ENCODE results near the gene LAMTOR4. TPM values are rescaled to one million over a fixed set of nuclear protein-coding genes. Genes with fewer than 3 reads are reported as not detected.
"Not testable (repeated sequence)": the region's sequence is repeated elsewhere in the genome, so short reads cannot be mapped to it uniquely, and the experiment has no call there.

Gene LAMTOR4
- total RNA-seq, 2 experiments from 2014 or later, result 164 to 167 TPM

DNA sequence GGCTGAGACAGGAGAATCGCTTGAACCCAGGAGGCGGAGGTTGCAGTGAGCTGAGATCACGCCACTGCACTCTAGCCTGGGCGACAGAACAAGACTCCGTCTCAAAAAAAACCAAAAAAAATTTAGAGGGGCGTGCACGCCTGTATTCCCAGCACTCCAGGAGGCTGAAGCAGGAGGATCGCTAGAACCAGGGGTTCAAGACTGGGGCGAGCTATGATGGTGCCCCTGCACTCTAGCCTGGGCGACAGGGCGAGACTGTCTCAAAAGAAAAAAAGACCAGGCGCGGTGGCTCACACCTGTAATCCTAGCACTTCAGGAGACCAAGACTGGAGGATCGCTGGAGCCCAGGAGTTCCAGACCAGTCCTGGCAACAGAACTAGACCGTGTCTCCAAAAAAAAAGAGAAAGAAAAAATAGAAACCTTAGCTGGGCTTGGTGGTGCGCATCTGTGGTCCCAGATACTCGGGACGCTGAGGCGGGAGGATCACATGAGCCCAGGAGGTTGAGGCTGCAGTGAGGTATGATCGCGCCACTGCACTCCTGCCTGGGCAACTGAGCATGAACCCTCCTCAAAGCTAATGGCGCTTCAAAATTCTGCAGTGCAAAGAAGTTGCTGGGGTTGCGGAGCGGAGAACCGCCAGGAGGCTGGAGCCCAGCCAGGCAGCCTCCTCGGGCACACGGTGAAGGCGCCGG, 22.3 kb upstream of the LAMTOR4 start:
- CTCF ChIA-PET, result interaction anchor here (0.6 to 2.1 kb wide), 6 partner anchors 15 to 319 kb away, joined by 3 to 5 read pairs (median 4); partner anchors contain the start of gene LAMTOR4
- POLR2A ChIA-PET, result interaction anchor here (0.5 to 5.8 kb wide), 20 partner anchors 11 to 580 kb away, joined by 3 to 81 read pairs (median 5); partner anchors contain the start of genes AP4M1, COPS6, MCM7 and MEPCE

DNA sequence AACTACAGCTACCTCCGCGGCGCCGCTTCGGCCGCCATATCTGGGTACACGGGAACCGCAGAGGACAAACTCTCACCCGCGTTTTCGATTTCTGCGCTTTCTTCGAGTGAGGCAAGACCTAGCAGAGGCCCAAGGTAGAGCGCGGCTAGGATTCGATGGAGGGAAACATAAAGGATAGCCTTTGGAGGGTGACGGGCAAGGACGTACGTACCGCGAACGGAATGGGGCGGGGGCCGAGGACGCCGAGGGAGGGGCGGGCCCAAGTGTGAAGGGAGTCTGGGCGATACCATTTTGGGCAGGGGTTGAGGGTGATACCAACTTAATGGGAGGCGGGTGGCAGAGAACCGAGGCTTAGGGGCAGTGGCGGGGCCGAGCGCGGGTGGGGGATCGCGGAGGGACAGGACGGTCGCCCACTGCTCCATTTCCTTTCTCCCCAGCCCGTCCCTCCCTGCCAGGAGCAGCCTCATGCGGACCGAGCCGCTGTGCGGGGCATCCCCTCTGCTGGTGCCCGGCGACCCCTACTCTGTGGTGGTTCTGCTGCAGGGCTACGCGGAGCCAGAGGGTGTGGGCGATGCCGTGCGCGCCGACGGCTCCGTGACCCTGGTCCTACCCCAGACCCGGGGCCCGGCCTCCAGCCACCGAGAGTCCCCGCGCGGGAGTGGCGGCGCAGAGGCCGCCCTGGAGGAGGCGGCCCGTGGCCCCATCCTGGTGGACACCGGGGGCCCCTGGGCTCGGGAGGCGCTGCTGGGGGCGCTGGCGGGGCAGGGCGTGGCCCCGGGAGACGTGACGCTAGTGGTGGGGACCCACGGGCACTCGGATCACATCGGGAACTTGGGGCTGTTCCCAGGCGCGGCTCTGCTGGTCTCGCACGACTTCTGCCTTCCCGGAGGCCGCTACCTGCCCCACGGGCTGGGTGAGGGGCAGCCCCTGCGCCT, 21.5 kb upstream of the LAMTOR4 start, which contains the start of gene MBLAC1:
MBLAC1 (plus strand) TSS at position 37 of the 935 bp plus-strand sequence; CDS start at position 466, 429 bp downstream.
- Mint-ChIP-seq H3K4me1 (peaks cover 37% of the 10 kb centered on the region), H3K36me3 (ENCODE audit: low read depth) (peaks cover 29% of the 10 kb centered on the region), H3K9me3 (no peaks in the 10 kb centered on the region), H3K27me3 (no peaks in the 10 kb centered on the region), H3K27ac (peak within 1 kb of the TSS; percentile 100), H3K4me3 (peak within 1 kb of the TSS; percentile 100)
- peak; percentile 92 for DNase-seq
- POLR2A ChIA-PET, result interaction anchor here (0.7 to 5.8 kb wide), 20 partner anchors 11 to 579 kb away, joined by 3 to 81 read pairs (median 5); partner anchors contain the start of genes AP4M1, COPS6, MCM7 and MEPCE
- CTCF ChIA-PET, result interaction anchor here (0.8 to 2.1 kb wide), 3 partner anchors 21 to 318 kb away, joined by 3 to 5 read pairs (median 4); partner anchors contain the start of gene LAMTOR4

More for the DNA sequence above, 22.3 kb upstream of the LAMTOR4 start:
- no peaks in the 10 kb centered on the region for H3K9me3 Mint-ChIP-seq
- peaks cover 32% of the 10 kb centered on the region for H3K36me3 Mint-ChIP-seq (ENCODE audit: low read depth)
- H3K27ac Mint-ChIP-seq, result peak overlapping the region; percentile 100
- no peaks in the 10 kb centered on the region for H3K27me3 Mint-ChIP-seq
- peaks cover 36% of the 10 kb centered on the region for H3K4me1 Mint-ChIP-seq
- H3K4me3 Mint-ChIP-seq, result peak overlapping the region; percentile 100
- DNase-seq, result no peak

DNA sequence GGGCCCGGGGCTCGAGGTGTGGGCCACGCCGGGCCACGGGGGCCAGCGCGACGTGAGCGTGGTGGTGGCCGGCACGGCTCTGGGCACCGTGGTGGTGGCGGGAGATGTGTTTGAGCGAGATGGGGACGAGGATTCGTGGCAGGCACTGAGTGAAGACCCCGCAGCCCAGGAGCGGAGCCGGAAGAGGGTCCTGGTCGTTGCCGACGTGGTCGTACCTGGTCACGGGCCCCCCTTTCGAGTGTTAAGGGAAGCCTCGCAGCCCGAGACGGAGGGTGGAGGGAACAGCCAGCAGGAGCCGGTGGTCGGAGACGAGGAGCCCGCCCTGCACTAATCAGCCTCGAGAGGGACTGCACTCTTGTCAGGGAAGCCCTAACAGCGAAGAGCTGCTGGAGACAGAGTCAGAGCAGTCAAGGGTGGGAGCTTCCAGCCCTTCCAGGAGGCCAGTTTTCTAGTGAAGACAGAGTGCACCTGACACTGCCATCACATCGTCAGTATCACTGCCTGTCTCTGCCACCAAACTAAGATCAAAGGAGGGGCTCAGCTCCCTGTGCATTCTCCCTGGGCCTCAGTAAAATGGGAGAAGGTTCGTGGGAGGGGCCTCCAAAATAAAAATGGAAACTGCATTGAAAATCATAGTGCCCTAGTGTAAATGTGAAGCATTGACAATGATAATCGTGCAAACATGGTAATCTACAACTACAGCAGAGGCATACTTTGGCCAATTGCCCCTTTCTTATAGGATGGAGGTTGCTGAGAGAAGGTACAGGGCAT, 20.7 kb upstream of the LAMTOR4 start:
- CTCF ChIA-PET, result interaction anchor here (0.6 to 3.2 kb wide), 8 partner anchors 13 to 280 kb away, joined by 3 to 18 read pairs (median 4); partner anchors contain the start of genes MCM7 and TRIM4
- POLR2A ChIA-PET, result interaction anchor here (0.6 to 3.7 kb wide), 14 partner anchors 8 to 209 kb away, joined by 3 to 32 read pairs (median 4); partner anchors contain the start of genes AP4M1, LAMTOR4, MCM7 and PVRIG
- DNase-seq, result peak; percentile 34

DNA sequence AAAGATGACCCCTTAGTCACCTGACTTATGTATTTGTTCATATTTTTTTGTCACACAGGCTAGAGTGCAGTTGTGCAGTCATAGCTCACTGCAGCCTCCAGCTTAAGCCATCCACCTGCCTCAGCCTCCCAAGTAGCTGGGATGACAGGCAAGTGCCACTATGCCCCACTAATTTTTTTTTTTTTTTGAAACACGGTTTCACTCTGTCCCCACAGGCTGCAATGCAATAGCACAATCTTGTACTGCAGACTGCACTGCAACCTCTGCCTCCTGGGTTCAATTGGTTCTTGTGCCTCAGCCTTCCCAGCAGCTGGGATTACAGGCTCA, 20.1 kb upstream of the LAMTOR4 start:
- Mint-ChIP-seq H3K4me3 (peak overlapping the region; percentile 100), H3K27ac (peak overlapping the region; percentile 74), H3K36me3 (ENCODE audit: low read depth) (peaks cover 20% of the 10 kb centered on the region), H3K27me3 (no peaks in the 10 kb centered on the region), H3K4me1 (peaks cover 39% of the 10 kb centered on the region), H3K9me3 (no peaks in the 10 kb centered on the region)
- ChIA-PET POLR2A (interaction anchor here (0.6 to 3.7 kb wide), 14 partner anchors 8 to 210 kb away, joined by 3 to 32 read pairs (median 4); partner anchors contain the start of genes AP4M1, LAMTOR4, MCM7 and PVRIG), CTCF (interaction anchor here (0.6 to 3.2 kb wide), 11 partner anchors 8 to 279 kb away, joined by 3 to 18 read pairs (median 3); partner anchors contain the start of genes CNPY4, MCM7 and TRIM4)
- no peak for DNase-seq

More for the DNA sequence above, 20.7 kb upstream of the LAMTOR4 start:
- Mint-ChIP-seq H3K36me3 (ENCODE audit: low read depth) (peaks cover 22% of the 10 kb centered on the region), H3K4me1 (peaks cover 41% of the 10 kb centered on the region), H3K27ac (peak overlapping the region; percentile 74), H3K9me3 (no peaks in the 10 kb centered on the region), H3K4me3 (peak overlapping the region; percentile 100), H3K27me3 (no peaks in the 10 kb centered on the region)

DNA sequence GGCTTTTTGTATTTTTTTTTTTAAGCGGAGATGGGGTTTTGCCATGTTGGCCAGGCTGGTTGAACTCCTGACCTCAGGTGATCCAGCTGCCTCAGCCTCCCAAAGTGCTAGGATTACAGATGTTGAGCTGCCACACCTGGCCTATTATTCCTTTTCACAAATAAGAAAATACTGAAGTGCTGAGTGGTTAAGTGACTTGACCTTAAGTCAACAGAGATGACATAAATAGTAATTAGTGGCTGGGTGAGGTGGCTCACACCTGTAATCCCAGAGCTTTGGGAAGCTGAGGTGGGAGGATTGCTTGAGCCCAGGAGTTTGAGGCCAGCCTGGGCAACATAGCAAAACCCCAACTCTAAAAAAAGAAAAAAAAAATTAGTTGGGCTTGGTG, 18.5 kb upstream of the LAMTOR4 start:
- not testable (repeated sequence) for H3K4me3 Mint-ChIP-seq, H3K27ac Mint-ChIP-seq, H3K27me3 Mint-ChIP-seq, H3K9me3 Mint-ChIP-seq, DNase-seq
- ChIA-PET CTCF (interaction anchor here (1.0 to 5.2 kb wide), 15 partner anchors 10 to 306 kb away, joined by 3 to 64 read pairs (median 4); partner anchors contain the start of genes AP4M1, CNPY4, GPC2 and MCM7), POLR2A (interaction anchor here (2.5 to 3.7 kb wide), 2 partner anchors 10 to 29 kb away, joined by 10 to 32 read pairs; partner anchors contain the start of genes AP4M1 and MCM7)
- peaks cover 10% of the 10 kb centered on the region for H3K36me3 Mint-ChIP-seq (ENCODE audit: low read depth)
- peaks cover 27% of the 10 kb centered on the region for H3K4me1 Mint-ChIP-seq

DNA sequence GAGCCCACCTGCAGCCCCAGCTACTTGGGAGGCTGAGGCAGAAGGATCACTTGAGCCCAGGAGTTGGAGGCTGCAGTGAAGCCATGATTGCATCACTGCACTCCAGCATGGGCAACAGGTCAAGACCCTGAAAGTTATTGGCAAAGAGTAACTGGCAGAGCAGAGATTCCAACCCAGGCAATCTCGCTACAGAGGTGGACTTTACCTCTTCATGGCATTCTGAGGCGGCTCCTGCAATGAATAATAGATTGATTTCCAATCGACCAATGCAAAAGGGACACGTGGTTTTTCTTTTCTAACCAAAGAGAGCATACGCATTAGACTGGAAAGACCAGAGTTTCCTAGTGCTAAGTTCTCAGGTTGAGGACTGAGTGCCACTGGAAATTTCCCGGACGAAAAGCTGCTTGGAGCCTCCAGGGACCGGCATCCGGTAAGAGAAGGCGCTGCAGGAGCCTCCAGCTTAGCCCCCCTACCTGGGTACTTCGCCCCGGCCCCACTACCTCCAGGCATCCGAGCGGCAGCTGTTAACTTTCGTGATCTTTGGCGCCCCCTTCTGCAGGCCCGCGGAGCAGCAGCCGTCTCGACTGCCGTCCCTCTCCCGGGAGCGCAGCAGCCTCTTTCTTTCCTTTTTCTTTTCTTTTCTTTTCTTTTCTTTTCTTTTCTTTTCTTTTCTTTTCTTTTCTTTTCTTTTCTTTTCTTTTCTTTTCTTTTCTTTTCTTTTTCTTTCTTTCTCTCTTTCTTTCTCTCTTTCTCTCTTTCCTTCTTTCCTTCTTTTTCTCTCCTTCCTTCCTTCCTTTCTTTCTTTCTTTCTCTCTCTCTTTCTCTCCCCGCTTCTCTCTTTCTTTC, 17.9 kb upstream of the LAMTOR4 start:
- peak; percentile 86 for DNase-seq
- Mint-ChIP-seq H3K27ac (no peak overlapping the region), H3K27me3 (peaks cover 2% of the 10 kb centered on the region), H3K4me1 (peaks cover 22% of the 10 kb centered on the region), H3K4me3 (peak overlapping the region; percentile 19), H3K9me3 (no peaks in the 10 kb centered on the region), H3K36me3 (ENCODE audit: low read depth) (peaks cover 7% of the 10 kb centered on the region)
- ChIA-PET CTCF (interaction anchor here (0.6 to 5.2 kb wide), 24 partner anchors 10 to 1087 kb away, joined by 3 to 64 read pairs (median 4); partner anchors contain the start of genes AP4M1, CNPY4, COPS6 and GPC2), POLR2A (interaction anchor here (3.7 kb wide), 1 partner anchor 30 kb away, joined by 32 read pairs; the partner anchor contains the start of genes AP4M1 and MCM7)

DNA sequence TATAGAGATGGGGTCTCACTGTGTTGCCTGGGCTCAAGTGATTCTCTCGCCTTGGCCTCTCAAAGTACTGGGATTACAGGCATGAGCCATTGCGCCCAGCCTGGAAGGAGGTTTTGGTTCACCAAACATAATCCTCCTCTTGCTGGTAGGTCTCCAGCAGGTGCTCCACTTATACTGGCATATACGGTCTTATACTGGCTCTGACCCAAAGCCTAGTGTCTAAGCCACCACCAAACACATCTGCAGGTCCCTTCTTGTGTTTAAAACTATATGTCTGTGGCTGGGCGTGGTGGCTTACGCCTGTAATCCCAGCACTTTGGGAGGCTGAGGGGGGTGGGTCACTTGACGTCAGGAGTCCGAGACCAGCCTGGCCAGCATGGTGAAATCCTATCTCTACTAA, 16.6 kb upstream of the LAMTOR4 start:
- ChIA-PET POLR2A (interaction anchor here (0.7 to 2.7 kb wide), 10 partner anchors 9 to 297 kb away, joined by 3 to 13 read pairs (median 6); partner anchors contain the start of genes AP4M1, LAMTOR4, MCM7 and ZCWPW1), CTCF (interaction anchor here (0.6 to 5.2 kb wide), 30 partner anchors 10 to 644 kb away, joined by 3 to 64 read pairs (median 6); partner anchors contain the start of genes AP4M1, COPS6, GAL3ST4 and LAMTOR4)
- Mint-ChIP-seq H3K27ac (no peak overlapping the region), H3K36me3 (ENCODE audit: low read depth) (no peaks in the 10 kb centered on the region), H3K4me3 (no peak overlapping the region), H3K9me3 (no peaks in the 10 kb centered on the region), H3K4me1 (peaks cover 20% of the 10 kb centered on the region), H3K27me3 (peaks cover 3% of the 10 kb centered on the region)
- no peak for DNase-seq

DNA sequence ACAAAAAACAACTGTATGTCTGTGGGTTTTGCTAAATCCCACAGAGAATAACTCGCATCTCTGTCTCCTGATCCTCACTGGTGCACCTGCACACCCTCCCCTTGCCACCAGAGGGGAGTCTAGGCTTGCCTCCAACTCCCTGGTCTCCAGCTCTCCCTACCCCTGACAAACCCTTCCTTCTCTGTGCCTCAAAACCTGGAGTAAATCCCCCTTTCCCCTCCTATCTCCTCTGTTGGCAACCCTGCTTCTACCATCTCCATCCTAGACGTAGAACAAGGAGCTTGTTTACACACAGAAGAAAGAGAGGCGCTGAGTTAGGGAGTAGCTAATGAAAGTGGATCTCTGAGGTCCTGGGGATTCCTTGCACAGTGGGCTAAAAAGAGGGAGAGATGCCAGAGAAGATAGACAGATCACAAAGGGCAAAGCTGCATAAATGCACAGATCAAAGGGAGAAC, 16.0 kb upstream of the LAMTOR4 start:
- ChIA-PET POLR2A (interaction anchor here (0.7 to 2.7 kb wide), 10 partner anchors 8 to 296 kb away, joined by 3 to 13 read pairs (median 6); partner anchors contain the start of genes AP4M1, LAMTOR4, MCM7 and ZCWPW1), CTCF (interaction anchor here (0.7 to 5.2 kb wide), 38 partner anchors 9 to 290 kb away, joined by 3 to 64 read pairs (median 5); partner anchors contain the start of genes AP4M1, COPS6, GAL3ST4 and GPC2)
- Mint-ChIP-seq H3K36me3 (ENCODE audit: low read depth) (no peaks in the 10 kb centered on the region), H3K4me1 (peaks cover 22% of the 10 kb centered on the region), H3K4me3 (no peak overlapping the region), H3K27ac (no peak overlapping the region), H3K9me3 (no peaks in the 10 kb centered on the region), H3K27me3 (peaks cover 3% of the 10 kb centered on the region)
- peak; percentile 75 for DNase-seq

DNA sequence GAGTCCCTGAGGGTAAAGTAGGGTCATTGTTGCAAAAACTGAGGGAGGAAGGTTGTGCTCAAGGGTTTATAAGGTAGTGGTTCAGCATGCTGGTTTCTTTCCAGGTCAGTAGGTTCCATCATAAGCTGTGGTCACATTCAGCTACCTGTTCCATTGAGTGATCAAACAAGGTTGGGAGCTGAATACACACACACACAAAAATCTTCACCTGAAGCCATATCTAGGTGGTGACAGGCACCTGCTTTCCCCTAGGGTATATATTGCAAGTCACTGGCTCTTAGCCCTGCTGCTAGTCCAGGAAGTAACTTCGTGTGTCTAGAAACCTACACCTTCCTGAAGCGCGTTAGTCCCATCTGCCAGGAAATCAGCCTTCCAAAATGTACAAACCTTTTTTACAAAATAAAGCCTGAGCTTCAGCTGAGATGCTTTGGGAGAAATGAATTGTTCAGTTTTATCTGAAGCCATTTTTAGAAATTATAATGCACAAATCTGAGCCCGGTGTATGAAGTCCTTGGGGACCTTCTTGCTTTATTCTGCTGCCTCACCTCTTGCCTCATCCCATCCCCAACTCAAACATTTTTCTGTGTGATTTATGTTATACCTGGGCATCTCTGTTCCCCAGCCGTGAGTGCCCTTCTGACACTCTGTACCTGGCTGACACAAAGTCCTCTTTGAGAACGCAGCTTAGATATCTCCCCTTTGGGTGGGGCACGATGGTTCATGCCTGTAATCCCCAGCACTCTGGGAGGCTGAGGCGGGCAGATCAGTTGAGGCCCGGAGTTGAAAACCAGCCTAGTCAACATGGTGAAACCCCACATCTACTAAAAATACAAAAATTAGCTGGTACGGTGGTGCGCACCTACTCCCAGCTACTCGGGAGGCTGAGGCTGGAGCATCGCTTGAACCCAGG, 10.6 kb upstream of the LAMTOR4 start:
- no peak for DNase-seq
- H3K36me3 Mint-ChIP-seq (ENCODE audit: low read depth), result no peaks in the 10 kb centered on the region
- CTCF ChIA-PET, result interaction anchor here (1.0 to 1.2 kb wide), 2 partner anchors 80 to 207 kb away, joined by 3 to 4 read pairs; no protein-coding TSS in a partner anchor
- H3K27ac Mint-ChIP-seq, result no peak overlapping the region
- peaks cover 22% of the 10 kb centered on the region for H3K4me1 Mint-ChIP-seq
- POLR2A ChIA-PET, result interaction anchor here (0.7 to 1.7 kb wide), 4 partner anchors 12 to 83 kb away, joined by 3 to 5 read pairs (median 4); partner anchors contain the start of genes AP4M1, MBLAC1 and MCM7
- H3K27me3 Mint-ChIP-seq, result peaks cover 9% of the 10 kb centered on the region
- no peak overlapping the region for H3K4me3 Mint-ChIP-seq
- no peaks in the 10 kb centered on the region for H3K9me3 Mint-ChIP-seq

DNA sequence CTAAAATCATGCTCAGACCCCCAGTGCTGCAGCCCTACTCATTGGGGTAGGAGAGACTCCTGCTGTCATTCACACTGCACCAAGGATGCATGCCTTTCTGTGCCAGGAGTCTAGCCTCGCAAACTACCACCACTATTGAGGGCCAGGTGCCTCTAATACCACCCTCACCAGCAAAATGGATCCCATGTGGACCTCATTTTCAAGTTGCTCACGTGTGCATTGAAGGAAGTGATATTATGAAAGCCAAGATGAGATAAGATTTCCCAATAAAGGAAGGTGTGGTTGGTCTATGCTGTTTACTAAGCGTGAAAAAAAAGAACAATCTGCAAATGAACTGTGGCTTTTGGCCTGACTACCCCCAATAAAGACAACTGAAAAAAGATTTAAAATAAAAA, 7.2 kb upstream of the LAMTOR4 start:
- H3K9me3 Mint-ChIP-seq, result no peaks in the 10 kb centered on the region
- DNase-seq, result no peak
- no peak overlapping the region for H3K4me3 Mint-ChIP-seq
- CTCF ChIA-PET, result interaction anchor here (2.7 to 4.6 kb wide), 2 partner anchors 8 to 12 kb away, joined by 16 to 18 read pairs; no protein-coding TSS in a partner anchor
- H3K27ac Mint-ChIP-seq, result no peak overlapping the region
- peaks cover 22% of the 10 kb centered on the region for H3K4me1 Mint-ChIP-seq
- POLR2A ChIA-PET, result interaction anchor here (1.1 to 1.4 kb wide), 3 partner anchors 9 to 16 kb away, joined by 3 read pairs; partner anchors contain the start of gene MBLAC1
- no peaks in the 10 kb centered on the region for H3K36me3 Mint-ChIP-seq (ENCODE audit: low read depth)
- H3K27me3 Mint-ChIP-seq, result peaks cover 6% of the 10 kb centered on the region
